HUDEP-2 (cell line): Measurements from ENCODE around the gene CLCN3.

Experiments
- DNase-seq, 76 experiments: peaks; one replicate each; lab custom pipeline; 2025; ENCODE audit not compliant: unreplicated experiment in 76 of 76; lab: John Stamatoyannopoulos, UW

CLCN3 gene

DNA sequence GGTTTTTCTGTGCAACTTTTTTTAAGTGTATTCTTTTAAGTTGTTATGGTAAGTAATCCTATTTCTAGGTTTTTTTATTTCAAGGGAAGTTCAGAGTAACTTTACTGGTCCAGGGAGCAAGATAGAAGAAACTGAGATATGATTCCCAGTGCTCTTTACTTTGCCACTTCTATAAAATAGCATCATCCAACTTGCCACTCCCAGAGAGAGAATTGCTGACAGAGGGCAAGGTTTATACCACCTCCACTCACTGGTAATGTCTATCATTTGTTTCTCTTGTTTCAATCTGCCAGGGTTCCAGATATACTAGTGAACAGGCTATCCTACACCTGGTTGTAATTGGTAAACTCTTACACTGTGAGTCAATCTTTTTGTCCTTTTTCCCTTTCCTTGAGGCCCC is 3.5 kb upstream of the CLCN3 start:
- DNase-seq, result no peak

DNA sequence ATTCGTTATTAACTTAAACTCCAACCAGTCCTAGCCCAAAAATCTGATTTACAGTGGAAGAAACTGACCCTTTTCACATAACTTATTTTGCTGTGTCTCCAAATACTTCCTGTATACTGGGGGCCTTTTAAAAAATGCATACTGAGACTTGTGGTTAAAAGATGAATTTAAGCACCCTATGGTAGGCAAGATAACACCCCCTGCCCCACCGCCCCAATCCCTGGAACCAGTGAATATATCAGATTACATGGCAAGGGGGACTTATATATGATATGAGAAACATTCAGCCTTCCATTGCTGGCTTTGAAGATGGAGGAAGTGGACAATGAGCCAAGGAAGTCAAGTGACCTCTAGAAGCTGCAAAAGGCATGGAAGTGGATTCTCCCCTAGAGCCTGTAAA is 3.1 kb upstream of the CLCN3 start:
- peak in 6 of 76 experiments; percentile 0 to 8 (median 2) for DNase-seq

DNA sequence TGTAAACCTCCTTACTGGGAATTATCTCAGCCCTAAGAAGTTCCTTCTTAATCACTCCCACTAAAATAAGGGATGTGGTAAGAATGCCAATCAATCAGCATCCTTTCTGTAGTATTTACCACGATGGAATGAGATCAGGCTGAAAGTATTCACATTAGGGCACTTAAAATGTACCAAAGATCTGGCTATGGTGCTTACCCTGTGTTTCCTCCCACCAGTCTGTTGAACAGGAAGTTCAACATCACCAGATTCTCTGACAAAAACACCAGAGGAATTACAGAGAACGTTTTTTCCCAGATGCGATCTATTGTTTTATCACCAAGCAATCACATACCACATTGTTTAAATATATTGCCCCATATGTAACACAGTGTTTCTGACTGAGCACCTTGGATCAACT is 2.1 kb upstream of the CLCN3 start:
- DNase-seq, result no peak

DNA sequence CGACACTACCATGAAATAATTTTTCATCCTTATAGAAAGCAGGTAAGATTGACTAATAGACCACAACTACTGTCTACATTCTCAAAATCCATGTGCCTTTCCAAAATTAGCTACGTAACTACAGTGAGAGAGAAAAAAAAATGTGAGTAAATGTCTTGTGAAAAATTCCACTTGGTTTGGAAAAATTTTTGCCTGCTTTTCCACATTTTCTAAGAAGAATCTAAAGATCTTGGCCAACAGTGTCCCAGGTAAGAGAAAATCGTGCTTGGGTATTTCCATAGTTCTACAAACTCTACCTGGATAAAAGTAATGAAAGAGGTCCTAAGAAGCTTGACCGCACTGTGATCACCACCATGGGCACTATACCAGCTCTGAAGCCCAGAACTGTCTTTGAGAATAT is 1.4 kb upstream of the CLCN3 start:
- no peak for DNase-seq

DNA sequence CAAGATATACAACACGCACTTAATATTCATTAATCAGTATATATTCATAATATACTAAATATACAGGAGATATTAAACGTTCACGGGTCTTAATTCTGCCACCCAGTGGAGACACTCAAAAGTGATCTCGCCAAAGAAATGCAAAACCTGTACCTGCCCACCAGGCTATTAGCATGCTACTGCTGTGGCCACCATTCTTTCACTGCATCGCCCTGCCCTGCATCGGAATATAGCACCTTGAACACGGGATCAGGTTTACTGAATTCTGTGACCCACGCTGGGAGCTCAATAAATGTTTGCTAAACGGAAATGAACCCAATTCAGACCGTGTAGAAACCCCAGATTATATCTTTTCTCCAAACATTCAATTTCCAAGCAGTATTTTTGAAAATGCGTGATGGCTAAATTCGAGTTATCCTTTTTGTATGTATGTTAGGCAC is 840 bp upstream of the CLCN3 start:
- peak in 59 of 76 experiments; percentile 0 to 67 (median 17) for DNase-seq

DNA sequence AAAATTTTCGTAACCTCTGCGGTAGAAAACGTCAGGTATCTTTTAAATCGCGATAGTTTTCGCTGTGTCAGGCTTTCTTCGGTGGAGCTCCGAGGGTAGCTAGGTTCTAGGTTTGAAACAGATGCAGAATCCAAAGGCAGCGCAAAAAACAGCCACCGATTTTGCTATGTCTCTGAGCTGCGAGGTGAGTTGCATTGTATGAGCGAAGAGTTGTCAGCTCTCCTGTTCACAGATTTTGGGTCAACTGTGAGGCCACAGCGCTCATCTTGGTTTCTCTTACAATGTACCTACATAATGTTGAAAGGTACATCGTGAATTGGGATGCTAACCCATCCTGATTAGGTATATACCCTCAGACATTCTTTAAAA is 486 bp downstream of the CLCN3 start:
- DNase-seq, result peak in 4 of 76 experiments; percentile 0 to 19 (median 9)

DNA sequence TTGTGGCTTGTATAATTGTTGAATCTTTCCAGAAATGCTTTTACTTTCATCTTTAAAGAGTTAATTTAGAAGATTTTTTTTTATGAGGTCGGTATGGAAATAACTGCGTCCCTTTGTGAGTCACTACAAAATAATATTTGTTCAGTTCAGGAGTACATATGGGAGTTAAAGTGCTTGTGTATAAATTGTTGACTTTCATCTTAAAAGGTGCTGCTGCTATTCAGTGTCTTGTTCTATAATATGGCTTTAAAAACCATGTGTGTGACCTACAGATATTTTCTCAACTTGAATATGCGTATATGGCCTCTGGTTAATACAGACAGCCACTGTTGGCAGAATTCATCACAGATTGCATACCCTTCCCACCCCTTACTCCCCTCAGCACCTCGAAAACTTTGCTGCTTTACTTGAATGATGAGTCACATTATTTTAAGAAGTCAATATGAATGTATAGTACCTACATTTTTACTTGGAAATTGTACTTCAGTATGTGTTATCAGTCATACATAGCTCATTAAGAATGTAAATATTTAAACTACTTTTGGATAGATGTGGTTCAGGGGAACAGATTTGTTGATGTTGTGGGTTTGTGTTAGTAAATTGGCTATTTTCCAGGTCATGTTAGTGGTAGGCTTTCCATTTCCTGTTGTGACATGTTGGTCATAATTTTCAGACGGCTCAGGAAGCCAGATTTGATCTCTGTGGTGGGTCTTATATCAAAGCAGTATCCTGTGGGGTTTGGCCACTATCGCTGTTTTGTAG is 1.5 kb downstream of the CLCN3 start:
- DNase-seq, result peak in 34 of 76 experiments; percentile 1 to 66 (median 20)

DNA sequence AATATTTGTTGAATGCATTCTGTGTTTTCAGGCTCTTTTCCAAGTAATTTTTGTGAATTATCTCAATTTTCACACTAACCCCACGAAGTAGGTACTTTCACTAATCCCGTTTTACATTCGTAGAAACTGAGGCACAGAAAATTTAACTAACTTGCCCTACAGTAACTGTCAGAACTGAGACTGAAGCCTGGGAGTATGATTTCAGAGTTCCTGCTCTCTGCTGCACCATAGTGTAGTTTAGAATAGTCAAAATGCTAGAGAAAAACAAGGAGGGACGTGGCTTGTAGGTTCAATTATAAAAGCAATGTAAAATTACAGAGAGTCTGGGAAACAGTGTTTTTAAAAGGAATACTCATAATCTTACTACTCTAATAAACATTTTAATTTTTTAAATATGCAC is 2.2 kb downstream of the CLCN3 start:
- no peak for DNase-seq

DNA sequence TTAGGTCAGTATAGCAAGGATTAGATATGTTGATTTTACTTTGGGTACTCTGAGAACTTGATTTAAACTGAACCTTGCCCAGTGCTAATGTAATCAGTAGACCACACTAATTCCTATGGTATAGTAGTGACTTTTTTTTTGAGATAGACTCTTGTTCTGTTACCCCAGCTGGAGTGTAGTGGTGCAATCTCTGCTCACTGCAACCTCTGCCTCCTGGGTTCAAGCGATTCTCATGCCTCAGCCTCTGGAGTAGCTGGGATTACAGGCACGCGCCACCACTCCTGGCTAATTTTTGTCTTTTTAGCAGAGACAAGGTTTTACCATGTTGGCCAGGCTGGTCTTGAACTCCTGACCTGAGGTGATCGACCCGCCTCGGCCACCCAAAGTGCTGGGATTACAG is 3.6 kb downstream of the CLCN3 start:
- DNase-seq, result peak in 1 of 76 experiments; percentile 46

DNA sequence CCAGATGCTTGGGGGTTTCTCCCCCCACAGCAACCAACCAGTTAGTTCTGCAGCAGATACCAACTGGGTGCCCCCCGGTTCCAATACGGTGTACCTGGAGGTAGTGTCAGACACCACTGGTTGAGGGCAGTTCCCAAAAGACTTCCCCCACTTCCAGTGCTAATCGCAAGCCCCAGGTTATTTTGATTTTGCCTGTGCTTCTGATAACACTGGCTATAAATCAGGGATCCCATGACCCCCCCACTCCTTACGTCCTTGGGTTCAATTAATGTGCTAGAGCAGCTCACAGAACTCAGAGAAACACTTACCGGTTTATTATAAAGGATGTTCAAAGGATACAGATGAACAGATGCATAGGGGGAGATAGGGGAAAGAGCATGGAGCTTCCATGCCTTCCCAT is 5.5 kb downstream of the CLCN3 start:
- peak in 1 of 76 experiments; percentile 0 for DNase-seq

DNA sequence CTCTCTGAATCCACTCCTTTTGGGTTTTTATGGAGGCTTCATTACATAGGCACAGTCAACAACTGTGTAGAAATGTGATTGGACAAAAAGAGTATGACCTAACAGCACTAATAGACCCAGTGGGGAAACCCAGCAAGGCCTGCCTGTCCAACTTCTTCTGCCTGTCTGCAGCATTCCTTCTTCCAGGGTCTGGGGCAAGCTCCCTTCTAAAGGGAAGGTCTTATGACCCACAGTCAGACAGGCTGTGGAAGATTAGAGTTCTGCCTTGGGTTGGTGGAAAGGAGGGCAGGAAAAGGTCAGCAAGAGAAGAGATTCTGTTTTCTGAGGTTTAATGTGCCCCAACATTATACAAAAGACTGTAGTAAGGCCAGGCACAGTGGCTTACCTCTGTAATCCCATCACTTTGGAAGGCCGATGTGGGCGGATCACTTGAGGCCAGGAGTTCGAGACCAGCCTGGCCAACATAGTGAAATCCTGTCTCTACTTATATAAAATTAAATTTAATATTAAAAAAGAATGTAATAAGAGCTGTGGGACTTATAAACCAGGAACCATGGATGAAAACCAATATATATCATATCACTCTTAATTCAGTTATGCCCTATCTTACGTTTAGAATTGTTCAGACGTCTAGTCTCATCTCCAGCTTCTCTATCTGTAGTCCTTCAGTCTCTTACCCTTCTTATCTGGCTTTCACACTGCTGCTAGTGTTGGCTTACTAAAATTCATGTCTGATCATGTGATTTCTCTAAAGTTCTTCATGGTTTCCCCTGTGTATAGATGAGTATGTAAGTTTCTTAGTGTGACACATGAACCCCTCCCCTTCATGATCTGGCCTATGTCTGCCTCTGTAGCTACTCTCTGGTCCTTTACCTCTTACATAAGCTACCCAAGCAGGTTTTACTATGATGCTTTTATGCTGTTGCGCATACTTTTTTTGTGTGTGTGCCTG is 6.2 kb downstream of the CLCN3 start:
- peak in 67 of 76 experiments; percentile 3 to 94 (median 43) for DNase-seq

DNA sequence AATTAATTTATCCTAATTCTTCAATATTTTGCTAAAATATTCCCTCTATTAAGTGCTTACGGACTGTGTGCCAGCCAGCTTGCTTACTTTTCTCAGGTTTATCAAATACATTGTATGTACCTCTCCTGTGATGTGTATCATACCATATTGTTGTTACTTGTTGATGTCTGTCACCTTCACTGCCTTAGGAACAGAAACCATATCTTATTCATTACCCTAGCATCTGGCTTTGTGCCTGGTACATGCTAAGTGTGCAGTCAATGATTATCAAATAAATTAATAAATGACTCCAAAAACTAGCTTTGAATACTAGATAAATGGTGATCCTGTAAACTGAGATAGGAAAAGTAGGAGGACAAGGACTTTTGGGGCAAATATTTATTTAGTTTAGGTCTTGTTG is 6.9 kb downstream of the CLCN3 start:
- DNase-seq, result peak in 26 of 76 experiments; percentile 1 to 55 (median 28)

DNA sequence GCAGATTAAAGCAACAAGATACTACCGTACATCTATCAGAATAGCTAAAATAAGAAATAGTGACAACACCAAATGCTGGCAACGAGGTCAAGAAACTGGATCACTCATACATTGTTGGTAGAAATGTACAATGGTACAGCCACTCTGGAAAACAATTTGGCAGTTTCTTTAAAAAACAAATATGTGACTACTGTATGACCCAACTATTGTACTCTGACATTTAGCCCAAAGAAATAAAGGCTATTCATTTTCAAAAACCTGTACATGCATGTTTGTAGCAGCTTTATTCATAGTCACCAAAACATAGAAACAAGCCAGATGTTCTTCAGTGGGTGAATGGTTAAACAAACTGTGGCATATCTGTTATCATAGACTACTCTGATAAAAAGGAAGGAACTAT is 8.2 kb downstream of the CLCN3 start:
- peak in 2 of 76 experiments; percentile 11 to 16 for DNase-seq

DNA sequence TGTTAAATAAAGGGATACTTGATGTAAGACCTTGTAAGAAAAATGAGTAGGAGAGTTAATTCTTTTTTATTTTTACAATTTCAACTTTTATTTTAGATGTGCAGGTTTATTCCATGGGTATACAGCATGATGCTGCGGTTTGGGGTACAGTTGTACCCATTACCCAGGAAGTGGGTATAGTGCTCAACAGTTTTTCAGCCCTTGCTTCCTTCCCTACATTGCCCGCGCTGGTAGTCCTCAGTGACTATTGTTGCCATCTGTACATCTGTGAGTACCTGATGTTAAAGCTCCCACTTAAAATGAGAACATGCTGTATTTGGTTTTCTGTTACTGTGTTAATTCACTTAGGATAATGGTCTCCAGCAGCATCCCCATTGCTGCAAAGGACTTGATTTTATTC is 9.7 kb downstream of the CLCN3 start:
- no peak for DNase-seq

DNA sequence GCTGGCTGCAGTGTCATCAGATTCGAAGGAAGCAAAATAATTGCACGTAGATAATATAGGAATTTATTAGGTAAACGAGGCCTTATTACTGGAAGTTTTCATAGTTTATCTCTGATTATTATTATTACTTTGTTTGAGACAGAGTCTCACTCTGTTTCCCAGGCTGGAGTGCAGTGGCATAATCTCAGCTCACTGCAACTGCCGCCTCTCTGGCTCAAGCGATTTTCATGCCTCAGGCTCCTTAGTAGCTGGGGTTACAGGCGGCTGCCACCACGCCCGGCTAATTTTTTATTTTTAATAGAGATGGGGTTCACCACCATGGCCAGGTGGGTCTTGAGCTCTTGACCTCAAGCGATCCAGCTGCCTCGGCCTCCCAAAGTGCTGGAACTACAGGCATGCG is 12.5 kb downstream of the CLCN3 start:
- DNase-seq, result no peak

DNA sequence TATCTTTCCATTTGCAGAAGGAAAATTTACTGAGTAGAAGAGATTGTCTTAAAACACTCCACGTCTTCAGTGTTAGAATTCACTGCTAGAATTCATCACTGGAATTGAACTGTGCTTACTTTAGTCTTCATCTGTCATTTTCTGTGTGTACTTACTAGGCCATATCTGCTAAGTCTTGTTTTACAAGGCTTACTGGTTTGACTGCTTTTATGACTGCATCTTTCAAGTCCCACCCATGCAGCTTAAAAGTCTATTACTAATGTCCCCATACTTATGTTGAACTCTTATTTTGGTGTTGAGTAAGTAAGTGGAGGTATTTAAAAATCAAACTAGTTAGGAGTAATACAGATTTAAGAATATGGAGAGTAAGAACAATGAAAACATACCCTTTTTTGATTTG is 14.6 kb downstream of the CLCN3 start:
- DNase-seq, result no peak

DNA sequence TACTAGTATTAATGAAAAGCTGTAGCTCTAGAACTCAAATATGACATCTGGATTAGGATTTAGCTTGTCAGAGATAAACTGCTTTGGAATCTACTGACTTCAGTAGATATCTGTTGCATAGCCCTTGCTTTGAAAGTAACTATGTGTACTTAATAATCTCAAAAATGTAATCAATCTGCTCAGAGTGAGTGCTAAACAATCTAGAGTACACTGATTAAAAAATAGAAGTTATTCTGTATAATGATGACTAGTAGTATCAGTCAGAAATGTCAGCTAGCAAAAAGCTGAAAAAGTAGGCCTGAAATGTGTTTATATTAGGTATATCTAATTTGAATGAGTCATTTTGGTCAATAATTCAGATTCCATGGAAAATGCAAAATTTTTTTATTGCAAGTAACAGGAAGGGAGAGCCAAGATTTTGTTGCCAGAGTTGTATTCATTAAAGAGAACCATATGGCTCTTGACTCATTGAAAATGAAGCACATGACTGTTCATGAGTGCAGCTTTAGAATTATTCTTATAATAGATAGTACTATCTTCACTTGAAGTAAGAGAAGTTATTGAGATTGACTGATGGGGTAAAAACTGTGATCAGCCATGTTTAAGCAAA is 20.0 kb downstream of the CLCN3 start:
- DNase-seq, result no peak

DNA sequence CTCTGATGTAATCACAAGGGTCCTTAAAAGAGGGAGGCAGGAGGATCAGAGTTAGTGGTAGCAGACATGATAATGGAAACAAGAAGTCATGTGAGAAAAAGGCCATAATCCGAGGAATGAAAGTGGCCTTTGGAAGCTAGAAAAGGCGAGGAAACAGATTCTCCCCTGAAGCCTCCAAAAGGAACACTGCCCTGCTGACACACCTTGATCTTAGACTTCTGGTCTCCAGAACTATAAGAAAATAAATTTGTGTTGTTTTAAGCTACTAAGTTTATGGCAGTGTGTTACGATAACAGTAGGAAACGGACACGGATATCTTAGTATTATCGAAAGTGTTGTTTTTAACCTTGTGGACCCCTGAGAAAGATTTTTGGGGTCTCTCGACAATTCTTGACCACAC is 24.4 kb downstream of the CLCN3 start:
- DNase-seq, result no peak

DNA sequence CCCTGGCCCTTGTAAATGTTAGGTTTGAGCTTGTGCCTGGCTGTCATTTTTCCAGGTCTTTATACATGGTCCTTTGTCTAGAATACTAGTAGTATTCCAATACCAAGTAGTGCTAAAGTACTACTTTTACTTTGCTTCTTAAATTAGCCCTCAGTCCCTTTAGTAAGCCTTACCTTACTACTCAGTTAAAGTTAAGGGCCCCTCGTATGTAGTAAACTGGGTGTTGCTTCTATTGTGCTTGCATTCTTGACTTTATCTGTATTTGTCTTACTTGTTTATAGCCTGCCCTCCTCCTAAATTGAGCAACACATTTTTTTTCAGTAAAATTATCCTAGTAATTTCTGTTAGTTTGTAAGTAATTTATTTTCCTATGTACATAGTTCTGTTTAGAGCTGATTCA is 25.2 kb downstream of the CLCN3 start:
- DNase-seq, result no peak

DNA sequence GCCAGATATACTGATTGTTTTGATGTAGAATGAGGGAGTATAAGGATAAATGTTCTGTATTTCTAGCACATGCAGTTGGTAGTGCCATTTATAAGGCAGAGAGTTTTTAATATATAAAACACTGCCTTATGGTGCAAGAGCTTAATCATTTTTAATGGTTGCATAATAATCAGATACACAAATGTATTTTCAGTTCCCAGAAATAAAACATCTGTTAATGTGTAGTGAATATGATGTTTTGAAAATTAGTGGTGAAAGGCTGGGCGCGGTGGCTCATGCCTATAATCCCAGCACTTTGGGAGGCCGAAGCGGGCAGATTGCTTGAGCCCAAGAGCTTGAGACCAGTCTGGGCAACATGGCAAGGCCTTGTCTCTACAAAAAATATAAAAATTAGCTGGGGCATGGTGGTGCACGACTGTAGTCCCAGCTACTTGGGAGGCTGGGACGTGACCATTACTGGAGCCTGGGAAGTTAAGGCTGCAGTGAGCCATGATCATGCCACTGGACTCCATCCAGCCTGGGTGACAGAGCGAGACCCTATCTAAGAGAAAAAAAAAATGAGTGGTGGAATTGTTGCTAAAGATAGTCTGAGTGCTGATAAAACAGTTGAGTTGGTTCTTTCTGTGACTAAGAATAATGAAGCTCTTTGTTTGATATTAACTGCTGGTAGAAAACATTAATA is 29.3 kb downstream of the CLCN3 start:
- DNase-seq, result peak in 73 of 76 experiments; percentile 1 to 77 (median 50)
